ENCODE data around the gene PSKH1. TPM values are rescaled to one million over a fixed set of nuclear protein-coding genes. Genes with fewer than 3 reads are reported as not detected.

PSKH1 gene
- total and polyA plus RNA-seq, 9 of the 15 experiments (the other 6 are each of a cell fraction or from before 2014, with no cell fraction given), result 0.96 to 20.9 (median 9.4) TPM

GRCh38 chr16:67917852-67918236, 24.8 kb downstream of the PSKH1 start (continued):
- TF ChIP-seq E2F8 (IDR thresholded peaks at IDR 0.05; ENCODE audit: low read depth, partially characterized antibody), result no peak
- TF ChIP-seq ILK (tag; IDR thresholded peaks at IDR 0.05; ENCODE audit: borderline replicate concordance, low read depth), result no peak
- TF ChIP-seq STAG1 (CRISPR knock-in tag; IDR thresholded peaks at IDR 0.05; ENCODE audit: borderline replicate concordance), result no peak
- TF ChIP-seq ZNF589 (CRISPR knock-in tag; IDR thresholded peaks at IDR 0.05; ENCODE audit: low read depth), result no peak
- no peak for TF ChIP-seq POLR2H (tag; IDR thresholded peaks at IDR 0.05; ENCODE audit: low read depth)
- no peak for TF ChIP-seq ZNF12 (CRISPR knock-in tag; IDR thresholded peaks at IDR 0.05)
- no peak for TF ChIP-seq HDAC2 (IDR thresholded peaks at IDR 0.05)
- TF ChIP-seq KDM4B (IDR thresholded peaks at IDR 0.05; ENCODE audit: borderline replicate concordance in 2 of 2, low read depth in 1 of 2), result no peak
- TF ChIP-seq THRB (CRISPR knock-in tag; conservative IDR thresholded peaks at IDR 0.05), result no peak
- TF ChIP-seq TCF7 (IDR thresholded peaks at IDR 0.05; ENCODE audit: borderline replicate concordance), result no peak
- TF ChIP-seq ZNF639 (CRISPR knock-in tag; conservative IDR thresholded peaks at IDR 0.05 in 1 of 2, IDR thresholded peaks at IDR 0.05 in 1 of 2), result 0 out of 4 replicates have a peak, but pooled peaks of 1 of the 2 experiments have one; percentile 27
- peak; percentile 55 for TF ChIP-seq CREM (IDR thresholded peaks at IDR 0.05; ENCODE audit: low read depth)
- TF ChIP-seq NFATC3 (IDR thresholded peaks at IDR 0.05), result no peak
- peak; percentile 70 for TF ChIP-seq SMARCA4 (IDR thresholded peaks at IDR 0.05)
- TF ChIP-seq RBM34 (IDR thresholded peaks at IDR 0.05; ENCODE audit: borderline replicate concordance, insufficient read depth, low read length), result no peak
- no peak for TF ChIP-seq PCBP1 (IDR thresholded peaks at IDR 0.05; ENCODE audit: low read depth, low read length, poor library complexity, severe bottlenecking)
- no peak for TF ChIP-seq PRMT5 (CRISPR knock-in tag; IDR thresholded peaks at IDR 0.05)
- no peak for TF ChIP-seq ILF3 (IDR thresholded peaks at IDR 0.05; ENCODE audit: borderline replicate concordance)
- TF ChIP-seq JUND (IDR thresholded peaks at IDR 0.05; ENCODE audit: borderline replicate concordance, low read depth, low read length), result peak; percentile 96
- TF ChIP-seq JUND (tag; IDR thresholded peaks at IDR 0.05; ENCODE audit: borderline replicate concordance, low read depth, low read length), result peak; percentile 96
- TF ChIP-seq ZNF175 (CRISPR knock-in tag; IDR thresholded peaks at IDR 0.05; ENCODE audit: low read depth), result no peak
- TF ChIP-seq SIRT6 (IDR thresholded peaks at IDR 0.05; ENCODE audit: low read depth, low read length), result no peak
- no peak for TF ChIP-seq BRD4 (IDR thresholded peaks at IDR 0.05)
- TF ChIP-seq ELK3 (CRISPR knock-in tag; IDR thresholded peaks at IDR 0.05), result no peak
